ENCODE measurements around the gene NUB1.
A peak's percentile ranks its signal among the peaks of the same experiment; 100 is the strongest.
"Not testable (repeated sequence)": the region's sequence is repeated elsewhere in the genome, so short reads cannot be mapped to it uniquely, and the experiment has no call there.

The NUB1 gene, protein sequence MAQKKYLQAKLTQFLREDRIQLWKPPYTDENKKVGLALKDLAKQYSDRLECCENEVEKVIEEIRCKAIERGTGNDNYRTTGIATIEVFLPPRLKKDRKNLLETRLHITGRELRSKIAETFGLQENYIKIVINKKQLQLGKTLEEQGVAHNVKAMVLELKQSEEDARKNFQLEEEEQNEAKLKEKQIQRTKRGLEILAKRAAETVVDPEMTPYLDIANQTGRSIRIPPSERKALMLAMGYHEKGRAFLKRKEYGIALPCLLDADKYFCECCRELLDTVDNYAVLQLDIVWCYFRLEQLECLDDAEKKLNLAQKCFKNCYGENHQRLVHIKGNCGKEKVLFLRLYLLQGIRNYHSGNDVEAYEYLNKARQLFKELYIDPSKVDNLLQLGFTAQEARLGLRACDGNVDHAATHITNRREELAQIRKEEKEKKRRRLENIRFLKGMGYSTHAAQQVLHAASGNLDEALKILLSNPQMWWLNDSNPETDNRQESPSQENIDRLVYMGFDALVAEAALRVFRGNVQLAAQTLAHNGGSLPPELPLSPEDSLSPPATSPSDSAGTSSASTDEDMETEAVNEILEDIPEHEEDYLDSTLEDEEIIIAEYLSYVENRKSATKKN

DNA sequence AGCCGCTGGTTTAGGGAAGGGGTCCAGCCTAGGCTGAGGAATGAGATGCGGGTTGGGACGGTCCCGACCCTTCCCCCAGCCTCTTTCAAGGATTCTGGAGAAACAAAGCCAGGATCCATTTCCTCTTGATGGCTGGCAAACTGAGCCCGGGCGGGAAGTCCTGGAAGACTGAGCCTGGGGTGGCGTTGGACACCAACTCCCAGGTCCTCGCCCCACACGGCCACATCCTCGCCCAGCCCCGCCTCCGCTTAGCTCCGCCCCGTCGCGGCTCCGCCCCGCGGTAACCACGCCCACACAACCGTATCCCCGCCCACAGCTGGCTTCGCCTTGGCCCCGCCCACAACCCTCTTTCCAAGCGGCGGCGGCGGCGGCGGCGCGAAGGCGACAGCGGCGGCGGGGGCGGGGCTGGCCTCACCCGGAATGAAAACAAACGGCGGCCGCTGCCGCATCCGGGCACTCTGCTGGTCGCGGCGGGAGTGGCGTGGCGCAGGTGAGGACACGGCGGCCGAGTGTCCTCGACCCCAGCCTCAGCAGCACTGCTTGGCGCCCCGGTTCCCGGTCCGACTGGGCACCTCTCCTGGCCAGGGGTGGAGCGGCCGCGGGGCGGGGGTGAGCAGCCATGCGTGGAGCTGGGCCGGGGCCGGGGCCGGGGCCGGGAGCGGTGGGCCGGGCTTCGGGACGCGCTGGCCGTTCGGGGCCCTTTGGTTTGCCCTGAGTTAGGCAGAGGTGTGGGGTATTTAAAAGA, at the start of gene NUB1:
Gene NUB1 (plus strand): TSS at position 456 of the 745 bp plus-strand sequence. CDS start 3,538 bp downstream, outside the sequence.
- peak; percentile 81 for DNase-seq

DNA sequence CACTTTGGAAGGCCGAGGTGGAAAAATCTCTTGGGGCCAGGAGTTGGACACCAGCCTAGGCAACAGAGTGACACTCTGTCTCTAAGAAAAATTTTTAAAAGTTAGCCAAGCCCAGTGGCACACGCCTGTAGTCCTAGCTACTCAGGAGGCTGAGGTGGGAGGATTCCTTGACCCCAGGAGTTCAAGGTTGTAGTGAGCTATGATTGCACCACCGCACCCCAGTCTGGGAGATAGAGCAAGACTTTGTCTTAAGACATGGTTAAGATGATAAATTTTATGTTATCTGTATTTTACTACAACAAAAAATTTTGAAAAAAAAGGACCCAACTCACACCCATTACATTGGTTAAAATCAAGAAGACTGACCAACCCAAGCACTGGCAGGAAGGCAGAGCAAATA, 48.8 kb upstream of the NUB1 start:
- no peak for DNase-seq

DNA sequence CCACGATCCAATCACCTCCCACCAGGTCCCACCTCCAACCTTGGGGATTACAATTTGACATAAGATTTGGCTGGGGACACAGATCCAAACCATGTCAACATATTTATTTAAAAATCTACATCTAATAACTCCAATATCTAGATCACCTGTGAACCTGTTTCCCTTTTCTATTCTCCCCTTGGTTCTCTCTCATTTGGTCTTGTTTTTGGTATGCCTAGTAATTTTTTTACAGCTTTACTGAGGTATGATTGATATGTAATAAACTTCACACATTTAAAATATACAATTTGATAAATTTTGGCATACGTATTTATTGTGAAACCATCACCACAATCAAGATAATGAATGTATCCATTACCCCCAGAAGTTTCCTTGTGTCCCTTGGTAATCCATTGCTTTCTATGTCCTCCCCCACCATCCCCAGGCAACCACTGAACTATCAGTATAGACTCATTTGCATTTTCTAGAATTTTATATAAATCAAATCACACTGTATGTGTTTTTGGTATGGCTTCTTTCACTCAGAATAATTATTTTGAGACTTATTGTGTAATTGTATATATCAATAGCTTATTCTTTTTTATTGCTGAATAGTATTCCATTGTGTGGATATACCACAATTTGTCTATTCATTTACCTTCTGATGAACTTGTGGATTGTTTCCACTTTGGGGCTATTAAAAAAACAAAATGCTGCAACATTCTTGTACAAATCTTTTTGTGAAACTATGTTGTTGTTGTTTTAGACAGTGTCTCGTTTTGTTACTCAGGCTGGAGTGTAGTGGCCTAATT, 45.2 kb upstream of the NUB1 start:
- DNase-seq = no peak

DNA sequence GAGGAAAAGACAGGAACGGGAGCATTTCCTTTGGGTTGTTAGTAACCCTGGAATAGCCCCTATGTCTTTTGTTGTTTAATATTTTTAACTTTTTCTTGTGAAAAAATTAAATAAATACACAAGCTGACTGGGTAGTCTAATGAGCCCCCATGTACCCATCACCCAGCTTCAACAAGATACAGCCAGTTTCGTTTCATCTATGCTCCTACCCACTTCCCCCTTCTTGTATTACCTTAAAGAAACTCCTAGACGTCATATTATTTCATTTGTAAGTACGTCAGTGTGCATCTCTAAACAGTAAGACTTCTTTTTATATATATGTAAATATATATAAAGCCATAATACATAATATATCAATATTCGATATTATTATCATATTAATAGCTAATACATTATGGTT, 42.8 kb upstream of the NUB1 start:
- no peak for DNase-seq

DNA sequence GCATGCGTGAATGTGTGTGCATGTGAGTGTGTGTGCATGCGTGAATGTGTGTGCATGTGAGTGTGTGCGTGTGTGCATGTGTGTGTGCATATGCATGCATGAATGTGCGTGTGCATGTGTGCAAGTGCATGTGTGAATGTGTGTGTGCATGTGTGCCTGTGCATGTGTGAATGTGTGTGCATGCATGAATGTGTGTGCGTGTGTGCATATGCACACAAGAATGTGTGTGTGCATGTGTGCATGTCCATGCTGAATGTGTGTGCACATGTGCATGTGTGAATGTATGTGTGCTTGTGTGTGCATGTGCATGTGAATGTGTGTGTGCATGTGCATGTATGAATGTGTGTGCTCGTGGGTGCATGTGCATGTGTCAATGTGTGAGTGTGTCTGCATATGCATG, 42.1 kb upstream of the NUB1 start:
- no peak for DNase-seq

DNA sequence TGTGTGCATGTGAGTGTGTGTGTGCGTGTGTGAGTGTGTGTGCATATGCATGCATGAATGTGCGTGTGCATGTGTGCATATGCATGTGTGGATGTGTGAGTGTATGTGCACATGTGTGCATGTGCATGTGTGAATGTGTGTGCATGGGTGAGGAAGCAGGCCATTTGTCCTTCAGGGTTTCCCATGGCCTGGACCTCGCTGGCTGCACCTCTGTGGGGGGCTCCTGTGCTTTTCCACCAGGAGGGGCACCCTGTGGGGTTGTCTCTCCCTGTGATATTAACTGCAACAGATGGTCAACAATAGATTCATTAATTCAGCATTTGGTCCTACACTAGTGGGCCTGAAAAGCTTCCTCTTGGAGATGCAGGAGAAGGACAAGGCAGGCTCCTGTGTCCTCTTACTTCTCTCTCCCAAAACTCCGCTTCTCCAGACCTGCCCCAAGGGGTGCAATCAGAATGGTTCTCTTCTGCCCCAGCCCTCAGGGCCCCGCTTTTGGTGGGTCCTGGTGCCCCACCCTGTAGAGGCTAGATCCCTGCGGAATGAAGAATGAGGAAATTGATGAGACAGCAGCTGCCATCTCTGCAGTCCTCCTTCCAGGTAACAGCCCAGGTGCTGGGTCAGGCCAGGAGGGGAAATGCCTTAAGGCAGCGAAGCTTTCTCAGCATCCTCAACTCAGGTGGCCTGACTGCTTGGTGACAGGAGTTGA, 41.5 kb upstream of the NUB1 start:
- DNase-seq = no peak

DNA sequence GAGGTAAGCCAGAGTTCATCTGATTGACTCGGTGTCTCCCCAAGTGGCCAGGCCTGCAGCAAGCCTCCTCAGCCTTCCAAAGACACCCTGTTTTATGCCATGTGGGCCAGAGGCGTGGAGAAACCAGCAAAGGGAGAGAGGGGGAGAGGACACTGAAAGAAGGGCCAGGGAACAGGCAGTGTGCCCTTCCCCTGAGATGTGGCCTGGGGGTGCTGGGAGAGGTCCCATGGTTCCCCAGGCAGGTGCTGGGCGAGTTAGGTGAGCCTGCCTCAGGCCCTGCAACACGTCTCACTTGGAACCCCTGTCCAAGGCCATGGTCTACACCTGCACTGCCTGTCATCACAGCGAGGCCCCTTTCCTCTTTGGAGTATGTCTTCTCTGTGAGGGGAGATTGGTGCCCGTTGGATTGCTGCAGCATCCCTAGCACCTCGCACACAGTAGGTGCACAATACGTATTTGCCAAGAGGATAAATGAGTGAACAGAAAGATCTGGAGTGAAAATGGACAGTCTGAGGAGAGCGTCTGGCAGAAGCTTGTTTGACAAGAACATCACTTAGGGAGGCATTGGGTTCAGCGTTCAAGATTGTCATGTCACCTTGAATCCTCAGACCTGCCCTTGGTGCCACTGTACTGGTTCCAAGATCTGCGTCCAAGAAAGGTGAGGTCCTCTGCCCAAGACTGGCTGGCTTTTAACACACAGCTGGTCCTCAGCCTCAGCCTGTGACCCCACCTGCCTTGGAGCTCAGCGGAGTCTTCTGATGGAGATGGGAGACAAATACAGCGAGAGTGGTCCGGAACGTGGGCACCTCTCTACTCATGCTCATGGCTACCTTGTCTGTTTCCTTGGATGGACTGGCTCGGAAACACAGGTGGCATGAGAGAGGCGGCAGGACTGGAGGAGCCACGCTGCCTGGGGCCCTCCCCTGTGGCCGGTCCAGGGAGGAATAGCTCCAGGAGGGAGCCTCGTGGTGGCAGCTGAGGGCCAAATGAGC, 39.8 kb upstream of the NUB1 start:
- no peak for DNase-seq

DNA sequence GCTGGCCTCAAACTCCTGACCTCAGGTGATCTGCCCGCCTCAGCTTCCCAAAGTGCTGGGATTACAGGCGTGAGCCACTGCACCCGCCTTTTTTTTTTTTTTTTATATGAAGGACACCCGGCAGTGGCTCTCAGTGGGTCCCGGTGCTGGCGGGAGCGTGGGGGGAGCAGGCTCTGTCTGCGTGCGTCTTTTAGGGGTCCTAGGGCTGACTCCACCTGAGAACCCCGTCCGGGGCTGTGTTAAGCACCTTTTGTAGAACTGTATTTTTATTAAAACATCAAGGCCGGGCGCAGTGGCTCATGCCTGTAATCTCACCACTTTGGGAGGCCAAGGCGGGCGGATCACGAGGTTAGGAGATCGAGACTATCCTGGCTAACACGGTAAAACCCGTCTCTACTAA, 37.4 kb upstream of the NUB1 start:
- DNase-seq = not testable (repeated sequence)

DNA sequence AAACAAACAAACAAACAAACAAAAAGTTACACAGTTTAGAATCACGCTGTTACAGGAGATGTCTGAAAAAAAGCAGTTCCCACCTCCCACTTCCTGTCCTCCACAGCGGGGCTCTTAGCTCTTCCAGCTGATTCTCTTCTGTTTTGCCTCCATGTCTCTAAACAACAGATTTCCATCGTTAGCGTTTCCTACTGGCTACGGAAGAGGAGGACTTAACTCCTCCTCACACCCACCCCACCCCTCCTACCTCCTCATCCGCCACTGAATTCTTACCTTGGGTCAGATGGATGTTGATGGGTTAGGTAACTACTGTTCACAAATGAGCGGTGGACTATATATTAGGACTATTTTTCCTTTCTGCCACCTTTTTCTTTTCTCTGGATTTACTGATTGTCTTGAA, 36.8 kb upstream of the NUB1 start:
- peak; percentile 41 for DNase-seq

DNA sequence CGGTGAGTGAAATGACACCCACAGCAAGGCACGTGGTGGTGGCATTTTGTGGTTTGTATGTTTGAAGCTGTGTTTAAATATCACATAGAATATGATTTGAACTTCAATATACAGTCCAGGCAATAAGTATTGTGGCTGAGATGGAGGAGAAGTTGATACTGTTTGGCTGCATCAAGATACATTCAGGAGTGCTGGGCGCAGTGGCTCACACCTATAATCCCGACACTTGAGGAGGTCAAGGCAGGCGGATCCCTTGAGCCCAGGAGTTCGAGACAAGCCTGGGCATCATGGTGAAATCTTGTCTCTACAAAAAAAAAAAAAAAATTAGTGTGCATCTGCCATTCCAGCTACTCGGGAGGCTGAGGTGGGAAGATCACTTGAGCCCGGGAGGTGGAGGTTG, 35.2 kb upstream of the NUB1 start:
- no peak for DNase-seq

DNA sequence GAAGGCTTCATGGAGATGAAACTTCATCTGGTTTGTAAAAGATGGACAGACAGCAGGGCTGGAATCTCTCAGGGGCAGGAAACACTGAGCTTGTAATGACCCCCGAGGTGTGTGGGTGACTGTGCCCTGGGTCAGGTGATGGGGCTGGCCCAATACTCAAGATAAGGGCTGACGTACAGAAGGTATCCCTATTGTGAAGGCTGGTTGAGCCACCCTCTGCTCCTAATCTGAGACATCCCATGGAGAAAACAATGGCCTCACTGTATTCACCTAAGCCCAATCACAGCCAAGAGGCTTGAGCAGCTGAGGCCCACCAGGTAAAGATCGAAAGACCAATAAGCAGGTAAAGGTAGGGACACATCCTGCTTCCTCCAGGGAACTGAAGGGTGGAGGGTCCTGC, 34.8 kb upstream of the NUB1 start:
- DNase-seq = no peak

DNA sequence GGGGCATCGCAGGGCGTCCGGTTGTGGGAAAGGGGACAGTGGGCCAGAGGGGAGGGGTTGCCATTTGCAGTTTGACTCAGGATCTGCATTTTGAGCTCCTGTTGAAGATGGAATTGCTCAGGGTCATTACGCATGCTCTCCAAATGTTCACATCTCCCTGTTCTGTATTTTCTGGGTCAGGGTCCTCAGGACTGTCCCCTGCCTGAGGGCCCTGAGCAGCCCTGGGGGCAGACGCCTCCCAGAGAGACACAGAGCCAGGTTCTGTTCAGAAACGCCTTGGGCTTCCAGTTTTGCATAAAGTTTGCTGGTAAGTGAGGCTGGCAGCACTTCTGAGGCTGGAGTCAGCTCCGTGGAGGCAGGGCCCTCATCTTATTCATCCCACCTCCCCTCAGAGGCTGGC, 34.1 kb upstream of the NUB1 start:
- no peak for DNase-seq

DNA sequence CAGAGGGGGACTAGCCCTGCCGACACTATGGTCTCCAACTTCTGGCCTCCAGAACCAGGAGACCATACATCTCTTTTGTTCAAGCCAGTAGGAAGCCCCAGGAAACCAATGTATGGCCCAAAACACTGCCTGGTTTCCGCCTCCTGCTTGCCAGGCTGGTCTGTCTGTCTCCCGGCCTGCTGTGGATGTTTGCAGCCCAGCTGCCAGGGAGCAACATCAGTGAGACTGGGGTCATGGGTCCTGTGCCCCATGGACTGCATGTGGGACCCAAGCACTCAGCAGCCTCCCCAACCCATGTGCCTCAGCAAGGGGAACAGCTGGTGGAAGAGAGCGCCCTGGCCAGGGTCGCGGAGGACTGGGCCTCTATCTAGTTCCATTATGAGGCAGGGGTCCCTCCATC, 33.4 kb upstream of the NUB1 start:
- no peak for DNase-seq

DNA sequence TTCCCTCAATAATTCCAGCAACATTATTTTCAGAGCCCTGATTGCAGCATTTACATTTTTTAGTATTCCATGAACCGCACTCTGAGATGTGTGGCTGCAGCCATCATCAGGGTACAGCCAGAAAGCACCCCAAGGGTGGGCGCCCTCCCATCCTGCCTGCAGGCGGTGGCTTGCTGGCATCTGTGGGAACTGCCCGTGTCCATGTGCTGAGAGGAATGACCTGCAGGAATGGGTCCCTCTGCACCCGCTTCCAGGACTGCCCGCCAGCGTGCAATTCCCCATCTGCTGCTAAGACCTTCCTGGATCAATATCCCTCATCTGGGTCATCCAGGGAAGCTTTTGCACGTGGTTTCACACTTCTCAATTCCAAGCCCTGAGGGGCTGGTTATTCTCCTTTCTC, 32.8 kb upstream of the NUB1 start:
- DNase-seq = no peak

DNA sequence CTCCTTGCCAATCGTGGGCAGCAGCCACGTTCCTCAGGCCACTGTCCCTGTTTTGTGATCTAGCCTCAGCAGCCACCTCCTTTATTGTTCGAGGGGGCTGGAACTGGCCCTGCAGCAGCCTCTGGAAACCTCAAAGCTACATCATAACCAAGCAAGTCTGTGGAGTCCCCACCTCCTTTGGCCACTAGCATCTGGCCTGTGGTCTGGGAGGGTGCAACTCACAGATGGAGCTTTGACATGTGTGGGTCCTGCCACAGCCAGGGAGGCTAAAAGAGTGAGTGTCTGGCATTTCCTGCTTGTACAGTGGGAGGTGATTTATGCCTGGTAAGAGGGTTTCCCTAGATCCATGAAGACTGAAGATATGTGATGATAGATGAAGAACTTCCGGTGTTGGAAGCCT, 32.3 kb upstream of the NUB1 start:
- no peak for DNase-seq

DNA sequence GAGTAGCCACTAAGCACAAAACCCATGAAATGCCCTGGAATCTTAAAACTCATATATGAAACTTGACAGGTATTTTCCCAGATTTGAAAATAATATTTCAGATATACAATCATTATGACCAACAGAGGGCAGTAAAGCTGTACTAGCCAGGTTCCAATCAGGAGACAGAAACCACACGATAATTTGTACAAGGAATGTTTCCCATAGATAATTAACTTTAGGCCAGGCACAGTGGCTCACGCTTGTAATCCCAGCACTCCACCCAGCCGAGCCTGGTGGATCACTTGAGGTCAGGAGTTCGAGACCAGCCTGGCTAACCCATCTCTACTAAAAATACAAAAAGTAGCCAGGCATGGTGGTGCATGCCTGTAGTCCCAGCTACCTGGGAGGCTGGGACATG, 31.0 kb upstream of the NUB1 start:
- DNase-seq = no peak

DNA sequence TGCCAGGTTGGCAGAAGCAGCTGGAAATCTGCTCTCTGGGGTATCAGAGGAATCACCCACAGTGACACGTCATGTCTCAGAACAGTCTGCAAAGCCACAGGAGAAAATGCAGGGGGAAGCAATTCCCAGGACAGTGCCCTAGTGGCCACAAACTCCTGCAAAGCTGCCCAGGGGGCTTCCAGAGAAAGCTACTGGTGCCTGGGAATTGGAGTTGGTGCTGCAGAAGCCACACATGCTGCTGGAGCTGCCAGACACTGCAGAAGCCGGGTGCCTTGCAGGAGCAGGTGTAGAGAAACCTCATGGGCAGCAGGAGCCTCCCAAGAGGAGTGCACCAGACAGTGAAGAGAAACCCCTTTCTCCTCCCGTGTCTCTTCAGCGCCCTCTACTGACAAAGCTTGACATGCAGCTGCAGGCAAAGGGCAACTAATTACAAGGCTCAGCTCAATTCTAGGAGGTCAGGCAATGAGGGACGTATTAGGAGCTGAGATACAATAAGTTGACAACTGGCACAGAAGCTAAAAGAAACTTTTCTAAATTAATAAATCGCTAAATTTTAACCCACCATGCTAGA, 30.2 kb upstream of the NUB1 start:
- DNase-seq = peak; percentile 2

DNA sequence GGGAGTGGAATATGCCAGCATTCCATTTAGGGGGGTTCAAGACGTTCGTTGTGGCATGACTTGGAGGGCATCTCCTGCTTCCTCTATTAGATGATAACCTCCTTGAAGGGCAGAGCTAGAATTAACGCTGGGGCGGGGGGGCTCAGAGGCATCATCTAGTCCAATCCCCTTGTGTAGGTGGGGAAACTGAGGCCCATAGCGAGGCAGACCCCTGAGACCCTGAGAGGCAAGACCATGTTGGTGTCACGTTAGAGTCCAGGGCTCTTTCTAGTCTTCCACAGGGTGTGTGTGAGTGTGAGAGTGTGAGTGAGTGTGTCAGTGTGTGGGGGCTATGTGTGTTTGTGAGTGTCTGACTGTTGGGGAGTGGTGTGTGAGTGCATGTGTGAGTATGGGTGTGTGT, 29.3 kb upstream of the NUB1 start:
- DNase-seq = no peak

DNA sequence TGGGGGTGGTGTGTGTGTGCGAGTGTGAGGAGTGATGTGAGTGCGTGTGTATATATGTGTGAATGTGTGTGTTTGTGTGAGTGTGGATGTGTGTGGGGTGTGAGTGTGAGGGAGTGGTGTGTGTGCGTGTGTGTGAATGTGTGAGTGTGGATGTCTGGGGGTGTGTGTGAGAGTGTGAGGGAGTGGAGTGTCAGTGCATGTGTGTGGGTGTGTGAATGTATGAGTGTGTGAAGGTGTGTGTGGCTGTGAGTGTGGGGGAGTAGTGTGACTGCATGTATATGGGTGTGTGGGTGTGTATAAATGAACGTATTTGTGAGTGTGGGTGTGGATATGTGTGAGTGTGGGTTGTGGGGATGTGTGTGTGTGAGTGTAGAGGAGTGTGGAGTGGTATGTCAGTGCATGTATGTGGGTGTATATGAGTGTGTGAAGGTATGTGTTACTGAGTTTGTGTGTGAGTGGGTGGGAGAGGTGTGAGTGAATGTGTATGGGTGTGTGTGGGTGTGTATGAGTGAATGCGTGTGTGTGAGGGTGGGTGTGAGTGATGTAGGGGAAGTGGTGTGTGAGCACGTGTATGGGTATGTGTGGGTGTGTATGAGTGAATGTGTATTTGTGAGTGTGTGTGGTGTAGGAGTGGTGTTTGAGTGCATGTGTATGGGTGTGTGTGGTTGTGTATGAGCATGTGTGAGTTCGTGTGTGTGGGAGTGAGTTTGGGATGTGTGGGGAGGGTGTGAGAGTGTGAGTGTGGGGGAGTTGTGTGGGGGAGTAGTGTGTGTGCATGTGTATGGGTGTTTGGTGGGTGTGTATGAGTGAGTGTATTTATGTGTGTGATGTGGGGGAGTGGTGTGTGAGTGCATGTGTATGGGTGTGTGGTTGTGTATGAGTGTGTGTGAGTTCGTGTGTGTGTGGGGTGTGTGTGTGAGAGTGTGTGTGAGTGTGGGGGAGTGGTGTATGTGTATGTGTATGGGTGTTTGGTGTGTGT, 28.5 kb upstream of the NUB1 start:
- no peak for DNase-seq

DNA sequence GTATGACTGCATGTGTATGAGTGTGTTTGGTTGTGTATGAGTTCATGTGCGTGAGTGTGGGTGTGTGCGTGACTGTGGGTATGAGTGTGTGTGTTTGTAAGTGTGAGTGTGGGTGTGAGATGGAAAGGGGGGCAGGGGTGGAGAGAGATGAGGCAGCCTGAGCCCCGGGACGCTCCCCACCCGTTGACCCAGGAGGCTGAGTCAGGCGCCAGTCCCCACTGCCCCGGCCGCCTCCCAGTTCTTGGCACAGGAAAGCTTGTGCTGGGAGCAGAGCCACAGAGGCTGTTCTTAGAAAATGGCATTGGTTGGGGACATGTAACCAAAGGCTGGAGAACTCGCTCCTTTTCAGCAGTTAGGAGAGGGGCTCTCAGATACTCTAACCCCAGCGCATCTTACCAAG, 27.8 kb upstream of the NUB1 start:
- DNase-seq = no peak
